HG03457 (cell line): Measurements from ENCODE around the gene A2ML1.
"Not testable (repeated sequence)": the region's sequence is repeated elsewhere in the genome, so short reads cannot be mapped to it uniquely, and the experiment has no call there.

Source experiments
- ATAC-seq: cut with Tn5 transposase; IDR thresholded peaks from one replicate; pipeline ENCODE4 v1.9.1; 2021; ENCODE audit warnings: moderate number of reproducible peaks; ENCODE audit not compliant: unreplicated experiment

Gene A2ML1

GRCh38 chr12:8822298-8822697 lies at the start of gene A2ML1:
A2ML1 (plus strand) TSS chr12:8822621; CDS start chr12:8822652, 31 bp downstream.
- ATAC-seq, result no peak

GRCh38 chr12:8773461-8773860 lies 49.0 kb upstream of the A2ML1 start:
- ATAC-seq, result no peak

GRCh38 chr12:8779281-8779680 lies 43.1 kb upstream of the A2ML1 start:
- no peak for ATAC-seq

GRCh38 chr12:8779862-8780261 lies 42.6 kb upstream of the A2ML1 start:
- ATAC-seq, result no peak

- ATAC-seq, result no peak
These were observed 42.0 kb upstream of the A2ML1 start for GRCh38 chr12:8780389-8780788.

- ATAC-seq, result no peak
These were observed 40.9 kb upstream of the A2ML1 start for GRCh38 chr12:8781381-8782127.

- no peak for ATAC-seq
These were observed 38.0 kb upstream of the A2ML1 start for GRCh38 chr12:8784290-8784888.

- ATAC-seq, result no peak
These were observed 36.9 kb upstream of the A2ML1 start for GRCh38 chr12:8785499-8785898.

- not testable (repeated sequence) for ATAC-seq
These were observed 35.2 kb upstream of the A2ML1 start for GRCh38 chr12:8787206-8787605.

GRCh38 chr12:8788706-8789105 lies 33.7 kb upstream of the A2ML1 start:
- not testable (repeated sequence) for ATAC-seq

GRCh38 chr12:8789341-8790013 lies 32.9 kb upstream of the A2ML1 start:
- ATAC-seq, result not testable (repeated sequence)

GRCh38 chr12:8793226-8793625 lies 29.2 kb upstream of the A2ML1 start:
- not testable (repeated sequence) for ATAC-seq

- ATAC-seq, result not testable (repeated sequence)
These were observed 27.8 kb upstream of the A2ML1 start for GRCh38 chr12:8794611-8795010.

GRCh38 chr12:8796831-8797626 lies 25.4 kb upstream of the A2ML1 start:
- ATAC-seq, result no peak

GRCh38 chr12:8801213-8801612 lies 21.2 kb upstream of the A2ML1 start:
- not testable (repeated sequence) for ATAC-seq

- ATAC-seq, result not testable (repeated sequence)
These were observed 17.6 kb upstream of the A2ML1 start for GRCh38 chr12:8804833-8805232.

- not testable (repeated sequence) for ATAC-seq
These were observed 16.9 kb upstream of the A2ML1 start for GRCh38 chr12:8805487-8805886.

GRCh38 chr12:8807084-8807483 lies 15.3 kb upstream of the A2ML1 start:
- not testable (repeated sequence) for ATAC-seq

- ATAC-seq, result not testable (repeated sequence)
These were observed 12.3 kb upstream of the A2ML1 start for GRCh38 chr12:8810112-8810511.

GRCh38 chr12:8813572-8814357 lies 8.7 kb upstream of the A2ML1 start:
- ATAC-seq, result no peak
